HG03558 (cell line): ENCODE measurements around the gene ADM2.
"Not testable (repeated sequence)": the region's sequence is repeated elsewhere in the genome, so short reads cannot be mapped to it uniquely, and the experiment has no call there.

Experiments used
- ATAC-seq: cut with Tn5 transposase; IDR thresholded peaks from one replicate; pipeline ENCODE4 v1.9.1; 2021; ENCODE audit warnings: moderate number of reproducible peaks; ENCODE audit not compliant: unreplicated experiment; ENCODE audit errors: extremely low read depth

Gene ADM2

DNA sequence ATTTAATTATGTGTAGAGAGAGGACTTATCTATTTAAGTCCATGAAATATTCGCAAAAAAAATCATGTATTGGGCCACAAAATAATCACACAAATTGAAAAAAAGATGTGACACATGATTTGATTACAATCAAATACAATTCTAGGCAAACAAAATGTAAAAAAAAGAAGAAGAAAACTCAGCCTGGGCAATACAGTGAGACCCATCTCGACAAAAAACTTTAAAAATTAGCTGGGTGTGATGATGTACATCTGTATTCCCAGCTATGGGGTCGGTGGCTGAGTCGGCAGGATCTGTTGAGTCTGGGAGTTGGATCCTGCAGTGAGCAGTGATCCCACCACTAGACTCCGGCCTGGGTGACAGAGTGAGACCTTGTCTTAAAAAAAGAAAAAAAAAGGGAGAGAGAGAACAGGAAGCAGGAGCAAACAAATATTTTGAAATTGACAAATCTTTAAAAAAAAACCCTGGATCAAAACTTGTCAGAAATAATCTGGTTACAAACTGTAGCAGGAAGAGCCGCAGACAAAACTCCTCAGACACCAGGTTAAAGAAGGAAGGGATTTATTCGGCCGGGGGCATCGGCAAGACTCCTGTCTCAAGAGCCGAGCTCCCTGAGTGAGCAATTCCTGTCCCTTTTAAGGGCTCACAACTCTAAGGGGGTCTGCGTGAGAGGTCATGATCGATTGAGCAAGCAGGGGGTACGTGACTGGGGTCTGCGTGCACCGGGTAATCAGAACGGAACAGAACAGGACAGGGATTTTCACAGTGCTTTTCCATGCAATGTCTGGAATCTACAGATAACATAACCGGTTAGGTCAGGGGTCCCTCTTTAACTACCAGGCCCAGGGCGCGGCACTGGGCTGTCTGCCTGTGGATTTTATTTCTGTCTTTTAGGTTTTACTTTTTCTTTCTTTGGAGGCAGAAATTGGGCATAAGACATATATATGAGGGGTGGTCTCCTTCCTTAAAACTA, 51.8 kb downstream of the ADM2 start:
- ATAC-seq = no peak

DNA sequence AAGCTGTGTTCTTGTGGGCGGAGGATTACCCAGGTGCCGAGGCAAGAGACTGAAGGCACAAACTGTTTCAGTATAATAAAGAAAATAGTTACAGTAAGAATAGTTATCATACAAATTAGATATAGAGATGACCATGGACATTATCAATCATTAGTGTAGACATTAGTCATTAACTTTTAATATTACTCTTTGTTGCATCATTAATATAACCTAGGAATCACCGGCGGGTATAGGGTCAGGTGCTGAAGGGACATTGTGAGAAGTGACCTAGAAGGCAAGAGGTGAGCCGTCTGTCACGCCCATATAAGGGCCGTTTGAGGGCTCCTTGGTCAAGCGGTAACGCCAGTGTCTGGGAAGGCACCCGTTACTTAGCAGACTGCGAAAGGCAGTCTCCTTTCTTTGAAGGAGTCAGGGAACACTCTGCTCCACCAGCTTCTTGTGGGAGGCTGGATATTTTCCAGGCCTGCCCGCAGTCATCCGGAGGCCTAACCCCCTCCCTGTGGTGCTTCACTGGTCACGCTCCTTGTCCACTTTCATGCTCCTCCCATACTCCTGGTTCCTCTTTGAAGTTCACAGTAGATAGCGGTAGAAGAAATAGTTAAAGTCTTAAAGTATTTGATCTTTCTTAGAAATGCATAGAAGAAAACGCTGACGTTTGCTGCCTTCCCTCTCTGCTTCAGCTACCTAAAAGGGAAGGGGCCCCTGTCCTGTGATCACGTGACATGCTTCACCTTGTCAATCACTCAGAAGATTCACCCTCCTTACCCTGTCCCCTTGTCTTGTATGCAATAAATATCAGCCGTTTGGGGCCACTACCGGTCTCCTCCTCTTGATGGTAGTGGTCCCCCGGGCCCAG, 52.7 kb downstream of the ADM2 start:
- ATAC-seq = not testable (repeated sequence)

DNA sequence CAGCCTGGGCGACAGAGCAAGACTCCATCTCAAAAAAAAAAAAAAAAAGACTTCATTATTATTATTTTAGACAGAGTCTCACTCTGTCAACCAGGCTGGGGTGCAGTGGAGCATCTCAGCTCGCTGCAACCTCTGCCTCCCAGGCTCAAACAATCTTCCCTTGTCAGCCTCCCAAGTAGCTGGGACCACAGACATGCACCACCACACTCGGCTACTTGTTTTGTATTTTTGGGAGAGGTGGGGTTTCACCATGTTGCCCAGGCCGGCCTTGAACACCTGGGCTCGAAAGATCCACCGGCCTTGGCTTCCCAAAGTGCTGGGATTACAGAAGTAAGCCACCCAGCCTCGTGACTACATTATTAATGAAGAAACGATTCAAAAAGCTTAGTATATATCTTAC, 53.8 kb downstream of the ADM2 start:
- no peak for ATAC-seq
